Mammary epithelial cell (primary cell): ENCODE data around the gene IGFBP1.

Source experiments
- CTCF ChIP-seq, 2 donors: IDR thresholded peaks in 1 of 2; conservative IDR thresholded peaks in 1 of 2; 2 replicates each; pipeline ENCODE4 v1.5.1; 2011 to 2012; ENCODE audit warnings: inconsistent platforms in 2 of 2, low read length in 2 of 2, mild to moderate bottlenecking in 2 of 2, control low read depth in 1 of 2, low read depth in 1 of 2; ENCODE audit not compliant: insufficient read depth in 1 of 2; ENCODE audit errors: extremely low read depth in 1 of 2
- EZH2 ChIP-seq: IDR thresholded peaks from 2 replicates; pipeline ENCODE4 v1.6.1; 2012; ENCODE audit warnings: low read length, inconsistent platforms, borderline replicate concordance

- TF ChIP-seq CTCF (conservative IDR thresholded peaks at IDR 0.05 in 1 of 2, IDR thresholded peaks at IDR 0.05 in 1 of 2; ENCODE audit: extremely low read depth in 1 of 2, insufficient read depth in 1 of 2, low read depth in 1 of 2, low read length in 2 of 2) (no peak), EZH2 (no peak)
Observed at GRCh38 chr7:45902820-45903219, 14.5 kb downstream of the IGFBP1 start.
